ENCODE results near the gene CENPS. TPM values are rescaled to one million over a fixed set of nuclear protein-coding genes. Genes with fewer than 3 reads are reported as not detected.

Gene CENPS
- 25.9 TPM for polyA plus RNA-seq (2013, experiment 1 of 2)
- 26.8 TPM for polyA plus RNA-seq (2013, experiment 2 of 2)

DNA sequence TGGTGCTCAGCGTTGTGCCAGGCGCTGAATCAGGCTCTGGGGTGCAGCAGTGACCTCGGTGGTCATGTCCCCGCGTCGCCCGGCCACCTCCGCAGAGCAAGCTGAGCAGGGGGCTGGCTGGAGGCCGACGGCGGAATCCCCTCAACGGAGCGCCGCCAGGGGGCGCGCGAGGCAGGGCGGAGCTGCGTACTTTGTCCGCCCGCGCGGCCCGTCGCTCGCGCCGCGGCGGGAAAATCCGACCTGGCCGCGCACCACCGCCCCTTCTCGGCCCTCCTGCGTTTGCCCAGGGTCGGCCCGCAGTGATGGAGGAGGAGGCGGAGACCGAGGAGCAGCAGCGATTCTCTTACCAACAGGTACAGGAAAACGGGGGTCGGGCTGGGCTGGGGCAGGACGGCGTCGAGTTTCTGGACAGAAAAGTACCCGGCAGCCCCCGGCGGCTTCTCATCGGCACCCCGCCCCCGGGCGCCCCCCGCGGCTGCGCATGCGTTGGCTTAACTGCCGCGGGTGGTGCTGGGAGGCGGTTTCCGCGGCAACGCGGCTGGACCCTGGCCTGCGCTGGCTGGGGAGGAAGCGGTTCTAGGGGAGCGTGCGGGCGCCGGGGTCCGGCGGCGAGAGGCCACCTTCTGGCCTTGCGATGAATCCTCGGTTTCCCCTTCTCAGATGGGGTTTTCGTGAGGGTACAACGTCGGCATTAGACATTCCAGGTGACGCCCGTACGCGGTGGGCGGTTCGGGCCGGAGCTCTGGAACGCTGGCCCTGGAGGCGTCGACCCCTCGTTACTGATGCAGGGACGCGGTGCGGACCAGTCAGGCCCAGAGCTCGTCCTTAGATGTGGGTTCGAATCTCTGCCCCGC is at the start of gene CENPS:
Gene CENPS, plus strand, starts transcription at position 218 of the 854 bp plus-strand sequence. Its CDS starts 85 bp downstream, at position 303.
- peak within 1 kb of the TSS; percentile 32 for H2BK5ac ChIP-seq (ENCODE audit: low read length)
- peaks cover 8 to 10% of the 10 kb centered on the region in 2 donors for H3K4me1 ChIP-seq (ENCODE audit: control insufficient read depth in 2 of 2, insufficient read depth in 1 of 2, low read depth in 1 of 2, low read length in 2 of 2)
- peaks cover 3 to 25% of the 10 kb centered on the region in 2 donors for H3K36me3 ChIP-seq (replicated peaks in 1 of 2; ENCODE audit: control insufficient read depth in 2 of 2, insufficient read depth in 2 of 2, low read length in 2 of 2)
- peak within 1 kb of the TSS; percentile 88 for H4K8ac ChIP-seq (ENCODE audit: low read depth, low read length)
- no CpG with 5 or more reads among the region's 95 CpGs for WGBS, 2 donors (ENCODE audit: extremely low coverage in 2 of 2, insufficient read length in 2 of 2, insufficient replicate concordance in 1 of 2)
- no peak within 1 kb of the TSS for H2BK120ac ChIP-seq (ENCODE audit: low read depth, low read length)
- peak within 1 kb of the TSS; percentile 88 for H3K4me2 ChIP-seq (ENCODE audit: insufficient read depth, low read length, poor library complexity, severe bottlenecking)
- peak within 1 kb of the TSS; percentile 97 for H3K9ac ChIP-seq (ENCODE audit: low read depth, low read length, poor library complexity)
- peak within 1 kb of the TSS; percentile 82 to 93 for H3K4me3 ChIP-seq (ENCODE audit: low read length in 2 of 2)
- peak within 1 kb of the TSS; percentile 61 for H2BK15ac ChIP-seq (ENCODE audit: low read length)
- peaks cover 11% of the 10 kb centered on the region for H3K79me1 ChIP-seq (ENCODE audit: low read depth, low read length)
- peak within 1 kb of the TSS; percentile 2 for H3K4ac ChIP-seq (ENCODE audit: low read length)
- peak within 1 kb of the TSS; percentile 50 for H3K23ac ChIP-seq (ENCODE audit: low read depth, low read length, poor library complexity)
- peak within 1 kb of the TSS; percentile 97 for H2AFZ ChIP-seq (ENCODE audit: low read length)
- H3K14ac ChIP-seq (ENCODE audit: low read length) = no peak within 1 kb of the TSS
- H2BK12ac ChIP-seq (ENCODE audit: low read length) = no peak within 1 kb of the TSS
- no peaks in the 10 kb centered on the region for H3K9me3 ChIP-seq (replicated peaks in 1 of 2; ENCODE audit: control insufficient read depth in 2 of 2, insufficient read depth in 1 of 2, low read depth in 1 of 2, low read length in 2 of 2)
- peak within 1 kb of the TSS; percentile 43 for H2AK5ac ChIP-seq (ENCODE audit: low read depth, low read length)
- DNase-seq (ENCODE audit: low spot score) = peak; percentile 94
- H3K27ac ChIP-seq (replicated peaks; ENCODE audit: low read length) = peak within 1 kb of the TSS; percentile 94
- H4K91ac ChIP-seq (ENCODE audit: low read depth, low read length, poor library complexity) = no peak within 1 kb of the TSS
- peak within 1 kb of the TSS; percentile 98 for H3K18ac ChIP-seq (ENCODE audit: low read length)
- H3K27me3 ChIP-seq (ENCODE audit: control insufficient read depth in 3 of 3, insufficient read depth in 3 of 3, low read depth in 1 of 3, low read length in 3 of 3) = no peaks in the 10 kb centered on the region

DNA sequence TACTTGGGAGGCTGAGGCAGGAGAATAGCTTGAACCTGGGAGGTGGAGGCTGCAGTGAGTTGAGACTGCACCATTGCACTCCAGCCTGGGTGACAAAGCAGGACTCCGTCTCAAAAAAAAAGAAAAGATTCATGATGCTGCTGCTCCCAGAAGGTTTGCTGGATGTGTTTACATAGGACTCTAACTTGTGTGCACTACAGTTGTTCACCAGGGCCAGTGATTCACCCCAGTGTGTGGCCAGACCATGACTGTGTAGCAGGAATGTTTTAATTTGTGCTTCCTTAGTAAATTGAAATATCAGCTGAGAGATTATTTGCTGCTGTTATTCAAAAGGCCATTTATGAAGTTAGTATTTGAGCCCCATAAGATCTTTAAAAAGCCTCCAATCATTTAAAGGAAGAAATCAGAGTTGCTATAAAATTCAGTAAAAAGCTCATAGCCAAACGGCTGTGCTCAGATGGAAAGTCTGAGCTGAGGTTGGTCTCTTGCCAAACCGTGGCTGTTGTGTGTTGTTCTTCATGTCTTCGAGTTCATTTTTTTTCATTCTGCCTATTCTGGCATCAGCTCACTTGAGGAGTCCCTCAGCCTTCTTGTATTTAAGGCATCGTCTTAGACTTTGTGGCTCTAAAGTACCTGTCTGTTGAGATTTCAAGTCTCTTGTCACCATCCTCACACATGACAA is 49.5 kb upstream of the CENPS start:
- Histone ChIP-seq H3K4me1 (ENCODE audit: control insufficient read depth in 2 of 2, insufficient read depth in 1 of 2, low read depth in 1 of 2, low read length in 2 of 2) (peaks cover 0 to 11% of the 10 kb centered on the region in 2 donors), H3K79me1 (ENCODE audit: low read depth, low read length) (peaks cover 3% of the 10 kb centered on the region), H4K8ac (ENCODE audit: low read depth, low read length) (no peak overlapping the region), H2BK5ac (ENCODE audit: low read length) (no peak overlapping the region), H3K18ac (ENCODE audit: low read length) (no peak overlapping the region), H3K4me3 (ENCODE audit: low read length in 2 of 2) (no peak overlapping the region), H3K27ac (replicated peaks; ENCODE audit: low read length) (no peak overlapping the region), H3K4ac (ENCODE audit: low read length) (no peak overlapping the region), H2BK120ac (ENCODE audit: low read depth, low read length) (no peak overlapping the region), H3K36me3 (replicated peaks in 1 of 2; ENCODE audit: control insufficient read depth in 2 of 2, insufficient read depth in 2 of 2, low read length in 2 of 2) (peaks cover 22 to 92% of the 10 kb centered on the region in 2 donors), H3K9ac (ENCODE audit: low read depth, low read length, poor library complexity) (no peak overlapping the region), H2AFZ (ENCODE audit: low read length) (no peak overlapping the region), H3K27me3 (ENCODE audit: control insufficient read depth in 3 of 3, insufficient read depth in 3 of 3, low read depth in 1 of 3, low read length in 3 of 3) (no peaks in the 10 kb centered on the region), H2AK5ac (ENCODE audit: low read depth, low read length) (no peak overlapping the region), H2BK15ac (ENCODE audit: low read length) (no peak overlapping the region), H4K91ac (ENCODE audit: low read depth, low read length, poor library complexity) (no peak overlapping the region), H3K4me2 (ENCODE audit: insufficient read depth, low read length, poor library complexity, severe bottlenecking) (no peak overlapping the region), H3K14ac (ENCODE audit: low read length) (no peak overlapping the region), H3K9me3 (replicated peaks in 1 of 2; ENCODE audit: control insufficient read depth in 2 of 2, insufficient read depth in 1 of 2, low read depth in 1 of 2, low read length in 2 of 2) (no peaks in the 10 kb centered on the region), H3K23ac (ENCODE audit: low read depth, low read length, poor library complexity) (no peak overlapping the region), H2BK12ac (ENCODE audit: low read length) (no peak overlapping the region)
- WGBS, 2 donors (ENCODE audit: extremely low coverage in 2 of 2, insufficient read length in 2 of 2, insufficient replicate concordance in 1 of 2) = no CpG with 5 or more reads among the region's 5 CpGs
- no peak for DNase-seq (ENCODE audit: low spot score)

DNA sequence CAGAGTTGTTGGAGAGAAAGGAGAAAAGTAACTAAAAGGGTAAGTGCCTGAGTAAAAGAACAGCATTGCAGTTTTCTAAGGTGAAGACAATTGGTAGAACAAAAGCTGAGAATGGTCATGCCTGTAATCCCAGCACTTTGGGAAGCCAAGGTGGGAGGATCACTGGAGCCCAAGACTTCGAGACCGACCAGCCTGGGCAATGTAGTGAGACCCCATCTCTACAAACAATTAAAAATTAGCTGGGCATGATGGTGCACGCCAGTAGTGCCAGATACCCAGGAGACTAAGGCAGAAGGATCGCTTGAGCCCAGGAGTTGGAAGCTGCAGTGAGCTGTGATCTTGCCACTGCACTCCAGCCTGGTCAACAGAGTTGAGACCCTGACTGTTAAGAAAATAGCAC is 46.6 kb upstream of the CENPS start:
- no peak overlapping the region for H2BK5ac ChIP-seq (ENCODE audit: low read length)
- H2BK120ac ChIP-seq (ENCODE audit: low read depth, low read length) = no peak overlapping the region
- H3K23ac ChIP-seq (ENCODE audit: low read depth, low read length, poor library complexity) = no peak overlapping the region
- H3K4me3 ChIP-seq (ENCODE audit: low read length in 2 of 2) = no peak overlapping the region
- H3K14ac ChIP-seq (ENCODE audit: low read length) = no peak overlapping the region
- WGBS, 2 donors (ENCODE audit: extremely low coverage in 2 of 2, insufficient read length in 2 of 2, insufficient replicate concordance in 1 of 2) = no CpG with 5 or more reads among the region's 4 CpGs
- H3K18ac ChIP-seq (ENCODE audit: low read length) = no peak overlapping the region
- no peaks in the 10 kb centered on the region for H3K27me3 ChIP-seq (ENCODE audit: control insufficient read depth in 3 of 3, insufficient read depth in 3 of 3, low read depth in 1 of 3, low read length in 3 of 3)
- peaks cover 9 to 72% of the 10 kb centered on the region in 2 donors for H3K36me3 ChIP-seq (replicated peaks in 1 of 2; ENCODE audit: control insufficient read depth in 2 of 2, insufficient read depth in 2 of 2, low read length in 2 of 2)
- DNase-seq (ENCODE audit: low spot score) = no peak
- H3K79me1 ChIP-seq (ENCODE audit: low read depth, low read length) = peaks cover 2% of the 10 kb centered on the region
- no peak overlapping the region for H3K27ac ChIP-seq (replicated peaks; ENCODE audit: low read length)
- no peak overlapping the region for H2BK12ac ChIP-seq (ENCODE audit: low read length)
- no peaks in the 10 kb centered on the region for H3K9me3 ChIP-seq (replicated peaks in 1 of 2; ENCODE audit: control insufficient read depth in 2 of 2, insufficient read depth in 1 of 2, low read depth in 1 of 2, low read length in 2 of 2)
- H3K9ac ChIP-seq (ENCODE audit: low read depth, low read length, poor library complexity) = no peak overlapping the region
- H3K4me1 ChIP-seq (ENCODE audit: control insufficient read depth in 2 of 2, insufficient read depth in 1 of 2, low read depth in 1 of 2, low read length in 2 of 2) = peaks cover 7 to 13% of the 10 kb centered on the region in 2 donors
- H4K8ac ChIP-seq (ENCODE audit: low read depth, low read length) = no peak overlapping the region
- no peak overlapping the region for H4K91ac ChIP-seq (ENCODE audit: low read depth, low read length, poor library complexity)
- no peak overlapping the region for H3K4me2 ChIP-seq (ENCODE audit: insufficient read depth, low read length, poor library complexity, severe bottlenecking)
- H3K4ac ChIP-seq (ENCODE audit: low read length) = no peak overlapping the region
- H2AK5ac ChIP-seq (ENCODE audit: low read depth, low read length) = no peak overlapping the region
- H2BK15ac ChIP-seq (ENCODE audit: low read length) = no peak overlapping the region
- no peak overlapping the region for H2AFZ ChIP-seq (ENCODE audit: low read length)

DNA sequence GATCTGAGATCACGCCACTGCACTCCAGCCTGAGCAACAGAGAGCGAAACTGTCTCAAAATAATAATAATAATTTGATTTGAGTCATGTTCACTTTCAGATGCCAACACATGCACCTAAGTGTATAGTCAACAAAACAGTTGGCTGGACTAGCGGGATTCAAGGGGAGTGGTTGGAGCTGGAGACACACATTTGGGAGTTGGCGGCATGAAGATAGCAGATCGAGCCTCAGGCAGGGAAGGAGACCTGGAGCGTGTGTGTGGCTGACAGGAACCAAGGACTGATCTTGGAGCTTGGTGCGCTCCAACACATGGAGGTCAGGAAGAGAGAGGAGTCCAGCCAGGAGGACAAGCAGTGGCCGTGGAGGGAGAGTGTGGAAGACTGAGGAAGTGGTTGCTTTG is 46.0 kb upstream of the CENPS start:
- Histone ChIP-seq H3K27me3 (ENCODE audit: control insufficient read depth in 3 of 3, insufficient read depth in 3 of 3, low read depth in 1 of 3, low read length in 3 of 3) (no peaks in the 10 kb centered on the region), H3K9me3 (replicated peaks in 1 of 2; ENCODE audit: control insufficient read depth in 2 of 2, insufficient read depth in 1 of 2, low read depth in 1 of 2, low read length in 2 of 2) (no peaks in the 10 kb centered on the region), H3K27ac (replicated peaks; ENCODE audit: low read length) (no peak overlapping the region), H3K4me2 (ENCODE audit: insufficient read depth, low read length, poor library complexity, severe bottlenecking) (no peak overlapping the region), H3K4me3 (ENCODE audit: low read length in 2 of 2) (no peak overlapping the region), H3K23ac (ENCODE audit: low read depth, low read length, poor library complexity) (no peak overlapping the region), H2AFZ (ENCODE audit: low read length) (no peak overlapping the region), H3K18ac (ENCODE audit: low read length) (no peak overlapping the region), H4K8ac (ENCODE audit: low read depth, low read length) (no peak overlapping the region), H2BK15ac (ENCODE audit: low read length) (no peak overlapping the region), H2BK5ac (ENCODE audit: low read length) (no peak overlapping the region), H2AK5ac (ENCODE audit: low read depth, low read length) (no peak overlapping the region), H2BK12ac (ENCODE audit: low read length) (no peak overlapping the region), H2BK120ac (ENCODE audit: low read depth, low read length) (no peak overlapping the region), H3K9ac (ENCODE audit: low read depth, low read length, poor library complexity) (no peak overlapping the region), H3K36me3 (replicated peaks in 1 of 2; ENCODE audit: control insufficient read depth in 2 of 2, insufficient read depth in 2 of 2, low read length in 2 of 2) (peaks cover 5 to 71% of the 10 kb centered on the region in 2 donors), H3K4me1 (ENCODE audit: control insufficient read depth in 2 of 2, insufficient read depth in 1 of 2, low read depth in 1 of 2, low read length in 2 of 2) (peaks cover 9 to 13% of the 10 kb centered on the region in 2 donors), H4K91ac (ENCODE audit: low read depth, low read length, poor library complexity) (peak overlapping the region; percentile 95), H3K14ac (ENCODE audit: low read length) (no peak overlapping the region), H3K4ac (ENCODE audit: low read length) (no peak overlapping the region), H3K79me1 (ENCODE audit: low read depth, low read length) (peaks cover 2% of the 10 kb centered on the region)
- no peak for DNase-seq (ENCODE audit: low spot score)
- WGBS, 2 donors (ENCODE audit: extremely low coverage in 2 of 2, insufficient read length in 2 of 2, insufficient replicate concordance in 1 of 2) = no CpG with 5 or more reads among the region's 8 CpGs

All from neuronal stem cell (in vitro differentiated cells).